ENCODE data around the gene SIRPB2. TPM values are rescaled to one million over a fixed set of nuclear protein-coding genes. Genes with fewer than 3 reads are reported as not detected.
A peak's percentile ranks its signal among the peaks of the same experiment; 100 is the strongest.

SIRPB2 gene
- total and polyA plus RNA-seq, 2 donors (not counting 1 experiment from before 2014, with no cell fraction given): not detected

DNA sequence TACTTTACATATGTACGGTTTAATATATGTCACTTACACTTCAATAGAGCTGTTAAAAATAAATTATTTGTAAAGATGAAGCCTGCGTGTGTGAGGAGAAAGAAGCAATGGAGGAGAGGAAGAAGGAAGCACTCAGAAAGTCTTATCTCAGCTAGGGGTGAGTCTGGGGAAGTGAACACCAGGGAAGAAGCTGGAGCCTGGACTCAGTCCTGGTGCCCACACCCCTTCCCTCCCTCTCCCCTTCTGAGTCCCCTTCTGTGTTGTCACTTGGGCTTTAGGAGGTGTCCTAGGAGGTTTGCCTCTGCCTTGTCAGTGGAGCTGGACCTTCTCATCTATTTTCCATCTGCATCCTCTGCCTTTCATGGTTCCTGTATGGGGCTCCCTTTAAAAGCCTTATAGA is 1.9 kb downstream of the SIRPB2 start:
- H3K9ac ChIP-seq (ENCODE audit: insufficient read depth, low read length): no peak overlapping the region
- no peaks in the 10 kb centered on the region for H3K79me2 ChIP-seq (ENCODE audit: control insufficient read depth, insufficient read depth, low read length)
- no peaks in the 10 kb centered on the region for H3K4me1 ChIP-seq (ENCODE audit: control insufficient read depth, extremely low read depth, insufficient read depth, low read length)
- no peak overlapping the region for H3K4me2 ChIP-seq (ENCODE audit: extremely low read depth, insufficient read depth, low read length)
- no peak overlapping the region for H2AFZ ChIP-seq (ENCODE audit: low read length)
- no peak overlapping the region for H3K4me3 ChIP-seq (replicated peaks in 1 of 4; ENCODE audit: control extremely low read depth in 1 of 4, insufficient read depth in 1 of 4, low read depth in 3 of 4, low read length in 4 of 4)
- no peaks in the 10 kb centered on the region for H3K36me3 ChIP-seq (ENCODE audit: control insufficient read depth, insufficient read depth, low read length)
- H3K27me3 ChIP-seq (ENCODE audit: control insufficient read depth, insufficient read depth, low read length): peaks cover 14% of the 10 kb centered on the region
- no peak for DNase-seq (ENCODE audit: low read depth in 2 of 2)
- TF ChIP-seq EZH2 (IDR thresholded peaks at IDR 0.05; ENCODE audit: low read length, missing control alignments) (no peak), CTCF (conservative IDR thresholded peaks at IDR 0.05 in 1 of 2, IDR thresholded peaks at IDR 0.05 in 1 of 2; ENCODE audit: low read depth in 1 of 2, low read length in 2 of 2) (no peak)
- no peaks in the 10 kb centered on the region for H3K9me3 ChIP-seq (ENCODE audit: control insufficient read depth, insufficient read depth, low read depth, low read length)
- H3K27ac ChIP-seq (ENCODE audit: insufficient read depth, low read length): no peak overlapping the region
- H4K20me1 ChIP-seq (ENCODE audit: control insufficient read depth, extremely low read depth, insufficient read depth, low read length): no peaks in the 10 kb centered on the region

- Histone ChIP-seq H3K9ac (ENCODE audit: insufficient read depth, low read length) (no peak overlapping the region), H3K79me2 (ENCODE audit: control insufficient read depth, insufficient read depth, low read length) (no peaks in the 10 kb centered on the region), H4K20me1 (ENCODE audit: control insufficient read depth, extremely low read depth, insufficient read depth, low read length) (no peaks in the 10 kb centered on the region), H3K4me1 (ENCODE audit: control insufficient read depth, extremely low read depth, insufficient read depth, low read length) (no peaks in the 10 kb centered on the region), H3K9me3 (ENCODE audit: control insufficient read depth, insufficient read depth, low read depth, low read length) (no peaks in the 10 kb centered on the region), H3K36me3 (ENCODE audit: control insufficient read depth, insufficient read depth, low read length) (no peaks in the 10 kb centered on the region), H3K27me3 (ENCODE audit: control insufficient read depth, insufficient read depth, low read length) (peaks cover 15% of the 10 kb centered on the region), H3K4me2 (ENCODE audit: extremely low read depth, insufficient read depth, low read length) (no peak overlapping the region), H3K27ac (ENCODE audit: insufficient read depth, low read length) (no peak overlapping the region), H2AFZ (ENCODE audit: low read length) (no peak overlapping the region), H3K4me3 (replicated peaks in 1 of 4; ENCODE audit: control extremely low read depth in 1 of 4, insufficient read depth in 1 of 4, low read depth in 3 of 4, low read length in 4 of 4) (no peak overlapping the region)
- no peak for DNase-seq (ENCODE audit: low read depth in 2 of 2)
- TF ChIP-seq EZH2 (IDR thresholded peaks at IDR 0.05; ENCODE audit: low read length, missing control alignments): no peak
- TF ChIP-seq CTCF (conservative IDR thresholded peaks at IDR 0.05 in 1 of 2, IDR thresholded peaks at IDR 0.05 in 1 of 2; ENCODE audit: low read depth in 1 of 2, low read length in 2 of 2): no peak
These were observed 4.7 kb downstream of the SIRPB2 start for GRCh38 chr20:1486566-1486965.

DNA sequence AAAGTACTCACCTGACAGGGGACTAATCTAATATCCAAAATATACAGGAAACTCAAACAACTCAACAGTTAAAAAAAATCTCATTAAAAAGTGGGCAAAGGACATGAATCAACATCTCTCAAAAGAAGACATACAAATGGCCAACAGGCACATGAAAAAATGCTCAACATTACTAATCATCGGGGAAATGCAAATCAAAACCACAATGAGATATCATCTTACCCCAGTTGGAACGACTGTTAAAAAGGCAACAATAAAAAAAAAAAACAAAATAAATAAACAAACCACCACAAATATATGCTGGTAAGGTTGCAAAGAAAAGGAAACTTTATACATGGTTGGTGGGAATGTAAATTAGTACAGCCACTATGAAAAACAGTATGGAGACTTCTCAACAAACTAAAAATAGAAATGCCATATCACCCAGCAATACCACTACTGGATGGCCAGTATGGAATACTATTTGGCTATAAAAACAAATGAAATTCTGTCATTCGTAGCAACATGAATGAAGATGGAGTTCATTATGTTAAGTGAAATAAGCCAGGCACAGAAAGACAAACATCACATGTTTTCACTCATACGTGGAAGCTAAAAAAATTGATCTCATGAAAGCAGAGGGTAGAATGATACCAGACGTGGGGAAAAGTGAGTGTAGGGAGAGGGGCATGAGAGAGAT is 6.6 kb downstream of the SIRPB2 start:
- H2AFZ ChIP-seq (ENCODE audit: low read length): no peak overlapping the region
- no peaks in the 10 kb centered on the region for H3K36me3 ChIP-seq (ENCODE audit: control insufficient read depth, insufficient read depth, low read length)
- H3K9me3 ChIP-seq (ENCODE audit: control insufficient read depth, insufficient read depth, low read depth, low read length): no peaks in the 10 kb centered on the region
- no peak overlapping the region for H3K9ac ChIP-seq (ENCODE audit: insufficient read depth, low read length)
- H3K4me3 ChIP-seq (replicated peaks in 1 of 4; ENCODE audit: control extremely low read depth in 1 of 4, insufficient read depth in 1 of 4, low read depth in 3 of 4, low read length in 4 of 4): no peak overlapping the region
- H3K79me2 ChIP-seq (ENCODE audit: control insufficient read depth, insufficient read depth, low read length): no peaks in the 10 kb centered on the region
- no peak overlapping the region for H3K27ac ChIP-seq (ENCODE audit: insufficient read depth, low read length)
- TF ChIP-seq EZH2 (IDR thresholded peaks at IDR 0.05; ENCODE audit: low read length, missing control alignments): no peak
- TF ChIP-seq CTCF (conservative IDR thresholded peaks at IDR 0.05 in 1 of 2, IDR thresholded peaks at IDR 0.05 in 1 of 2; ENCODE audit: low read depth in 1 of 2, low read length in 2 of 2): no peak
- peak in 1 of 2 donors; percentile 25 for DNase-seq (ENCODE audit: low read depth in 2 of 2)
- H3K4me1 ChIP-seq (ENCODE audit: control insufficient read depth, extremely low read depth, insufficient read depth, low read length): no peaks in the 10 kb centered on the region
- no peaks in the 10 kb centered on the region for H4K20me1 ChIP-seq (ENCODE audit: control insufficient read depth, extremely low read depth, insufficient read depth, low read length)
- H3K27me3 ChIP-seq (ENCODE audit: control insufficient read depth, insufficient read depth, low read length): peaks cover 11% of the 10 kb centered on the region
- H3K4me2 ChIP-seq (ENCODE audit: extremely low read depth, insufficient read depth, low read length): no peak overlapping the region

All from fibroblast of lung (primary cell).